ENCODE data around the gene KMT2C. TPM values are rescaled to one million over a fixed set of nuclear protein-coding genes. Genes with fewer than 3 reads are reported as not detected.

Gene KMT2C
- total RNA-seq = 100 to 1,000 TPM in 1 of 2 donors, 10 to 100 TPM in 1; 70.0 to 110 TPM

- ATAC-seq (ENCODE audit: insufficient number of reproducible peaks, low FRiP score, low read depth) (peak; percentile 36), DNase-seq (ENCODE audit: low spot score) (no peak)
- TF ChIP-seq, protein P1, sequence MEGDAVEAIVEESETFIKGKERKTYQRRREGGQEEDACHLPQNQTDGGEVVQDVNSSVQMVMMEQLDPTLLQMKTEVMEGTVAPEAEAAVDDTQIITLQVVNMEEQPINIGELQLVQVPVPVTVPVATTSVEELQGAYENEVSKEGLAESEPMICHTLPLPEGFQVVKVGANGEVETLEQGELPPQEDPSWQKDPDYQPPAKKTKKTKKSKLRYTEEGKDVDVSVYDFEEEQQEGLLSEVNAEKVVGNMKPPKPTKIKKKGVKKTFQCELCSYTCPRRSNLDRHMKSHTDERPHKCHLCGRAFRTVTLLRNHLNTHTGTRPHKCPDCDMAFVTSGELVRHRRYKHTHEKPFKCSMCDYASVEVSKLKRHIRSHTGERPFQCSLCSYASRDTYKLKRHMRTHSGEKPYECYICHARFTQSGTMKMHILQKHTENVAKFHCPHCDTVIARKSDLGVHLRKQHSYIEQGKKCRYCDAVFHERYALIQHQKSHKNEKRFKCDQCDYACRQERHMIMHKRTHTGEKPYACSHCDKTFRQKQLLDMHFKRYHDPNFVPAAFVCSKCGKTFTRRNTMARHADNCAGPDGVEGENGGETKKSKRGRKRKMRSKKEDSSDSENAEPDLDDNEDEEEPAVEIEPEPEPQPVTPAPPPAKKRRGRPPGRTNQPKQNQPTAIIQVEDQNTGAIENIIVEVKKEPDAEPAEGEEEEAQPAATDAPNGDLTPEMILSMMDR (IDR thresholded peaks at IDR 0.05) = no peak
- peak within 1 kb of the TSS; percentile 98 for H3K4me3 ChIP-seq
- no peaks in the 10 kb centered on the region for H3K9me3 ChIP-seq
- H3K27ac ChIP-seq = peak within 1 kb of the TSS; percentile 97
- H3K27me3 ChIP-seq (replicated peaks; ENCODE audit: insufficient read depth) = no peaks in the 10 kb centered on the region
- H3K36me3 ChIP-seq = no peaks in the 10 kb centered on the region
- H3K4me1 ChIP-seq (ENCODE audit: control insufficient read depth in 1 of 2, low read depth in 2 of 2) = peaks cover 15 to 37% of the 10 kb centered on the region in 2 donors
These were observed at the start of gene KMT2C for GRCh38 chr7:152435384-152436110. KMT2C (minus strand) TSS chr7:152436003; CDS start chr7:152435786, 217 bp downstream.

DNA sequence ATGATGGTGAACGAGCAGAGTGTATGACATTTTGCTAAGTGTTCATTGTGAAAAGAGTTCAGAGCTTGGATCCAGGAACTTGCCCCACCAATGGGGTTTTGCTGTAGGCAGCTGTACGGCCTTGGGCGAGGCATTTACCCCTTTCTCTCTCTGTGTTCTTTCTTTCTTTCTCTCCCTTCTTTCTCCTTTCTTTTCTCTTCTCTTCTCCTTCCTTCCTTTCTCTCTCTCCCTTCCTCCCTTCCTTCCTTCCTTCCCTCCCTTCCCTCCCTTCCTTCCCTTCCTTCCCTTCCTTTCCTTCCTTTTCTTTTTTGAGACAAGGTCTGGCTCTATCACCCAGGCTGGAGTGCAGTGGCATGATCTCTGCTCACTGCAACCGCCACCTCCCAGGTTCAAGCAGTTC, 45.3 kb upstream of the KMT2C start:
- ATAC-seq (ENCODE audit: insufficient number of reproducible peaks, low FRiP score, low read depth) (no peak), DNase-seq (ENCODE audit: low spot score) (no peak)
- no peaks in the 10 kb centered on the region for H3K36me3 ChIP-seq
- H3K4me1 ChIP-seq (ENCODE audit: control insufficient read depth in 1 of 2, low read depth in 2 of 2) = no peaks in the 10 kb centered on the region
- no peaks in the 10 kb centered on the region for H3K27me3 ChIP-seq (replicated peaks; ENCODE audit: insufficient read depth)
- no peaks in the 10 kb centered on the region for H3K9me3 ChIP-seq
- H3K27ac ChIP-seq = no peak overlapping the region
- TF ChIP-seq, protein P1 (IDR thresholded peaks at IDR 0.05) = no peak
- no peak overlapping the region for H3K4me3 ChIP-seq

DNA sequence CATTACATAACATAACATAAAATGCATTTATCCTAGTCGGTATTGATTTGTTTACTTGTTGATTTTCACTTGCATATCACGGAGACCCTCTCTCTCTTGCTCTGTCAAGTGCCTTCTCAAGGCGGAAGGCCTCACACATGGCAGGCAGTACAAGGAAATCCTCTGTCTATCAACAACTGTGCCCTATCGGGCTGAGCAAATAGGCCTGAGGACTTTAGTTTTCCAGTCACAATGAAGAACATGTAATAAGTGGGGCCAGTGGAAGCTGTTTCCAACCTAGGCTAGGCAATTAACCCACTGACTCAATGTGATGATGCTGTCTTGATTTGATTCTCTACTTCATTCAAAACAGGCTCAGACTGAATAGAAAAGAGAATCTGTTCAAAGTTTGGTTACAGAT, 44.9 kb upstream of the KMT2C start:
- TF ChIP-seq, protein P1 (IDR thresholded peaks at IDR 0.05) = no peak
- Histone ChIP-seq H3K4me3 (no peak overlapping the region), H3K36me3 (no peaks in the 10 kb centered on the region), H3K9me3 (no peaks in the 10 kb centered on the region), H3K27ac (no peak overlapping the region), H3K4me1 (ENCODE audit: control insufficient read depth in 1 of 2, low read depth in 2 of 2) (no peaks in the 10 kb centered on the region), H3K27me3 (replicated peaks; ENCODE audit: insufficient read depth) (no peaks in the 10 kb centered on the region)
- ATAC-seq (ENCODE audit: insufficient number of reproducible peaks, low FRiP score, low read depth) (no peak), DNase-seq (ENCODE audit: low spot score) (no peak)

GRCh38 chr7:152479595-152479994, 43.8 kb upstream of the KMT2C start:
- Histone ChIP-seq H3K9me3 (no peaks in the 10 kb centered on the region), H3K4me1 (ENCODE audit: control insufficient read depth in 1 of 2, low read depth in 2 of 2) (no peaks in the 10 kb centered on the region), H3K27me3 (replicated peaks; ENCODE audit: insufficient read depth) (no peaks in the 10 kb centered on the region), H3K4me3 (no peak overlapping the region), H3K36me3 (no peaks in the 10 kb centered on the region), H3K27ac (no peak overlapping the region)
- TF ChIP-seq, protein P1 (IDR thresholded peaks at IDR 0.05) = no peak
- ATAC-seq (ENCODE audit: insufficient number of reproducible peaks, low FRiP score, low read depth) (no peak), DNase-seq (ENCODE audit: low spot score) (no peak)

- Histone ChIP-seq H3K4me1 (ENCODE audit: control insufficient read depth in 1 of 2, low read depth in 2 of 2) (no peaks in the 10 kb centered on the region), H3K27ac (no peak overlapping the region), H3K9me3 (no peaks in the 10 kb centered on the region), H3K27me3 (replicated peaks; ENCODE audit: insufficient read depth) (no peaks in the 10 kb centered on the region), H3K4me3 (no peak overlapping the region), H3K36me3 (no peaks in the 10 kb centered on the region)
- DNase-seq (ENCODE audit: low spot score) (no peak), ATAC-seq (ENCODE audit: insufficient number of reproducible peaks, low FRiP score, low read depth) (no peak)
- TF ChIP-seq, protein P1 (IDR thresholded peaks at IDR 0.05) = no peak
These were observed 42.3 kb upstream of the KMT2C start for GRCh38 chr7:152478140-152478539.
